GM23248 (cell line): ENCODE results near the gene FAU.

Experiments
- EZH2 ChIP-seq: fragments of 200-600 bp; sonication (generic); IDR thresholded peaks from 2 replicates; pipeline ENCODE4 v1.6.1; 2018; ENCODE audit warnings: antibody characterized with exemption, mild to moderate bottlenecking; ENCODE audit not compliant: insufficient read depth, poor library complexity, severe bottlenecking
- EZH2phosphoT487 ChIP-seq: fragments of 200-600 bp; sonication (generic); IDR thresholded peaks from 2 replicates; pipeline ENCODE4 v1.6.1; 2018; ENCODE audit warnings: antibody characterized with exemption, moderate library complexity, mild to moderate bottlenecking, low read depth; ENCODE audit not compliant: insufficient read depth

DNA sequence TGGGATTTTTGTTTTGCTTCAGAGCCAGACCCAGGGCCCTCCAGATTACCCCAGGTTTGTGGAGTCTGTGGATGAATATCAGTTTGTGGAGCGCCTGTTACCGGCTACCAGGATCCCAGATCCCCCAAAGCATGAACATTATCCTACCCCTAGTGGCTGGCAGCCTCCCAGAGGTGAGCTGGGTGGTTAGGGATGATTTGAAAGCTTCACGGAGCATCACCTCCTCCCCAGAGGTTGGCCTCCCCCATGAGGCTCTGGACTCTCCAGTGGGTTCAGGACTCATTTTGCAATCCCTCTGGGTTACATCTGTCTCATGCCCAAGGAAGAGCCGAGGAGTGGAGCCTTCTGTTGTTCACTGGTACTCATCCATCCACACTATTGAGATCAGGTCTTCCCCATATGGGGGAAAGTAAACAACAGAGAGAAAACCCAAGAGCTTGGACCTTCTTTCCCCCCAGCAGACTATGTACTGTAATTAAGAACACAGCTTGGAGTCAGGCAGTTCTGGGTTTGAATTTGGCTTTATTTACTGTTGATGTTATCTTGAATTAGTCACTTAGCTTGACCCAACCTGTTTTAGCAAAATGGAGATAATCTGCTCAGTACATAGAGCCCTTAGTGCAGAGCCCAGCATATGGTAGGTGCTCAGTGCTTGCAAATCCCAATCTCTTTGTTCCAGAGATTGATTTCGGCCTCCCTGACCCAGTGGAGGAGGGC, 2.7 kb upstream of the FAU start:
- TF ChIP-seq EZH2 (no peak), EZH2phosphoT487 (no peak)
